Limb (tissue), 2 donors: ENCODE measurements around the gene PDX1.

Experiments used
- DNase-seq, 2 donors: peaks; one replicate each; pipeline ENCODE4 v3.0.0-alpha.2; 2016; ENCODE audit errors: extremely low spot score in 2 of 2

Gene PDX1

GRCh38 chr13:27922883-27923612 lies 3.2 kb downstream of the PDX1 start:
- no peak for DNase-seq

DNA sequence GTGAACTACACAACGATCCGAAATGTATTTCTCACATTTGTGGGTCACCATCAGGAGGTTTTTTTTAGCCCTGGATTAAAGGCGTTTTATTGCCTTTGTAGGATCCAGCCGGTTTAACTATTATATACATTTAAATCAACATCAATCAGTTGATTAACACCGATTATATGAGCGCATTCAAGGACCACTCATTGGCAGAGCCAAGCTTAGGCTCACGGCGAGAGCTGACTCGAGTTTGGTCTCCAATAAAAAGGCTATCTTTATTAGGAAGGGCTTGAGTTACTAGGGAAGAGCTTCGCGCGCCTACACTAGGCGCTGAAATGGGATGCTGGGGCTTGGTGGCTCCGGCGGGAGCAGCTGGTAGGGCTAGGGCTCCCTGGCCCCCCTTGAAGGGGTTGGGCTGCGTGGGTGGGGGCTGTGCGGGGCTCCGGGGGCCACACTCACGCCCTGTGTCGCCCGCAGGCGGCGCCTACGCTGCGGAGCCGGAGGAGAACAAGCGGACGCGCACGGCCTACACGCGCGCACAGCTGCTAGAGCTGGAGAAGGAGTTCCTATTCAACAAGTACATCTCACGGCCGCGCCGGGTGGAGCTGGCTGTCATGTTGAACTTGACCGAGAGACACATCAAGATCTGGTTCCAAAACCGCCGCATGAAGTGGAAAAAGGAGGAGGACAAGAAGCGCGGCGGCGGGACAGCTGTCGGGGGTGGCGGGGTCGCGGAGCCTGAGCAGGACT lies 4.2 kb downstream of the PDX1 start:
- DNase-seq, result peak in 1 of 2 donors; percentile 60

DNA sequence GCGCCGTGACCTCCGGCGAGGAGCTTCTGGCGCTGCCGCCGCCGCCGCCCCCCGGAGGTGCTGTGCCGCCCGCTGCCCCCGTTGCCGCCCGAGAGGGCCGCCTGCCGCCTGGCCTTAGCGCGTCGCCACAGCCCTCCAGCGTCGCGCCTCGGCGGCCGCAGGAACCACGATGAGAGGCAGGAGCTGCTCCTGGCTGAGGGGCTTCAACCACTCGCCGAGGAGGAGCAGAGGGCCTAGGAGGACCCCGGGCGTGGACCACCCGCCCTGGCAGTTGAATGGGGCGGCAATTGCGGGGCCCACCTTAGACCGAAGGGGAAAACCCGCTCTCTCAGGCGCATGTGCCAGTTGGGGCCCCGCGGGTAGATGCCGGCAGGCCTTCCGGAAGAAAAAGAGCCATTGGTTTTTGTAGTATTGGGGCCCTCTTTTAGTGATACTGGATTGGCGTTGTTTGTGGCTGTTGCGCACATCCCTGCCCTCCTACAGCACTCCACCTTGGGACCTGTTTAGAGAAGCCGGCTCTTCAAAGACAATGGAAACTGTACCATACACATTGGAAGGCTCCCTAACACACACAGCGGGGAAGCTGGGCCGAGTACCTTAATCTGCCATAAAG lies 4.8 kb downstream of the PDX1 start:
- DNase-seq, result peak in 1 of 2 donors; percentile 34

DNA sequence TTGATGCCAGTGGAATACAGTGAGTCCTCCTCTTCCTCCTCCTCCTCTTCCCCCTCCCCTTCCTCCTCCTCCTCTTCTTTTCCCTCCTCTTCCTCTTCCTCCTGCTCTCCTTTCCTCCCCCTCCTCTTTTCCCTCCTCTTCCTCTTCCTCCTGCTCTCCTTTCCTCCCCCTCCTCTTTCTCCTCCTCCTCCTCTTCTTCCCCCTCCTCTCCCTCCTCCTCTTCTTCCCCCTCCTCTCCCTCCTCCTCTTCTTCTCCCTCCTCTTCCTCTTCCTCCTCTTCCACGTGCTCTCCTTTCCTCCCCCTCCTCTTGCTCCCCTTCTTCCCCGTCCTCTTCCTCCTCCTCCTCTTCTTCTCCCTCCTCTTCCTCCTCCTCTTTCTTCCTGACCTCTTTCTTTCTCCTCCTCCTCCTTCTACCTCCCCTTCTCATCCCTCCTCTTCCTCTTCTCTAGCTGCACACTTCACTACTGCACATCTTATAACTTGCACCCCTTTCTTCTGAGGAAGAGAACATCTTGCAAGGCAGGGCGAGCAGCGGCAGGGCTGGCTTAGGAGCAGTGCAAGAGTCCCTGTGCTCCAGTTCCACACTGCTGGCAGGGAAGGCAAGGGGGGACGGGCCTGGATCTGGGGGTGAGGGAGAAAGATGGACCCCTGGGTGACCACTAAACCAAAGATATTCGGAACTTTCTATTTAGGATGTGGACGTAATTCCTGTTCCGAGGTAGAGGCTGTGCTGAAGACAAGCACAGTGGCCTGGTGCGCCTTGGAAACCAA lies 5.6 kb downstream of the PDX1 start:
- no peak for DNase-seq

- DNase-seq, result no peak
These were observed 7.0 kb downstream of the PDX1 start for GRCh38 chr13:27926644-27927434.

- no peak for DNase-seq
These were observed 7.9 kb downstream of the PDX1 start for GRCh38 chr13:27927444-27928352.

DNA sequence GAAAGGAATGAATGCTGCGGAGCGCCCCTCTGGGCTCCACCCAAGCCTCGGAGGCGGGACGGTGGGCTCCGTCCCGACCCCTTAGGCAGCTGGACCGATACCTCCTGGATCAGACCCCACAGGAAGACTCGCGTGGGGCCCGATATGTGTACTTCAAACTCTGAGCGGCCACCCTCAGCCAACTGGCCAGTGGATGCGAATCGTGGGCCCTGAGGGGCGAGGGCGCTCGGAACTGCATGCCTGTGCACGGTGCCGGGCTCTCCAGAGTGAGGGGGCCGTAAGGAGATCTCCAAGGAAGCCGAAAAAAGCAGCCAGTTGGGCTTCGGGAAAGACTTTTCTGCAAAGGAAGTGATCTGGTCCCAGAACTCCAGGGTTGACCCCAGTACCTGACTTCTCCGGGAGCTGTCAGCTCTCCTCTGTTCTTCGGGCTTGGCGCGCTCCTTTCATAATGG lies 8.6 kb downstream of the PDX1 start:
- DNase-seq, result no peak

DNA sequence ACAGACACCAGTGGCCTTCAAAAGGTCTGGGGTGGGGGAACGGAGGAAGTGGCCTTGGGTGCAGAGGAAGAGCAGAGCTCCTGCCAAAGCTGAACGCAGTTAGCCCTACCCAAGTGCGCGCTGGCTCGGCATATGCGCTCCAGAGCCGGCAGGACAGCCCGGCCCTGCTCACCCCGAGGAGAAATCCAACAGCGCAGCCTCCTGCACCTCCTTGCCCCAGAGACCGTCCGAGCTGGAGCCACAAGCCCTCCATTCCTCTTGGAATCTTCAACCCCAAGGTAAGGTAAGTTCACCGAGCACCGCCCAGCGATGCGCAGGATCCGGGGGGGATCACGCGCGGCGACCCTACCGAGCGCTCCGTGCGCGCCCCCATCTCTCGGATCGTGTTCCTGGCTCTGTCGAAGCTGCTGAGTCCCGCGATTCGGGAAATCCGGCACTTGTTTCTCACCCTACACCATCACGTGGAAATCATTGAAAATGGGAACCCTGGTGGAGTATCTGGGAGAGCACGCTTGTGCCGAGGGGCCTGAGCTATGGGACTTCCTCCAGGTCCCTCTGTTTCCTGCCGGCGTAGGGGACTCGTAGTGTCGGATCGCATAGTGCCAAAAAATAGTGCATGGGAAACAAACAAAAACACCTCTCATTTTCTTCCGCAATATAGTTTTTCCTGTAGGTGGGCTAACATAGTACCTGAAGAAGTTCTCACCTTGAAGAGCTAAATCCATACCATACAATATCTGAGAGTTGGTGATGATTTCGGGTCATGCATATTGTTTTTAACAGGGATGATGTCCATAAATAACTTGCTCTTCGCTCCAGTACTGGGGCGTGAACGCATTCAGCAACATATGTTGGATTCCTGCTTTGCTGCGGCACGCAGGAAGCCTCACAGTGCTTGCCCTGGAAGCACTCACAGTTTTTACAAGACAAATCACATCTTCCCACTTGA lies 9.3 kb downstream of the PDX1 start:
- DNase-seq, result no peak

DNA sequence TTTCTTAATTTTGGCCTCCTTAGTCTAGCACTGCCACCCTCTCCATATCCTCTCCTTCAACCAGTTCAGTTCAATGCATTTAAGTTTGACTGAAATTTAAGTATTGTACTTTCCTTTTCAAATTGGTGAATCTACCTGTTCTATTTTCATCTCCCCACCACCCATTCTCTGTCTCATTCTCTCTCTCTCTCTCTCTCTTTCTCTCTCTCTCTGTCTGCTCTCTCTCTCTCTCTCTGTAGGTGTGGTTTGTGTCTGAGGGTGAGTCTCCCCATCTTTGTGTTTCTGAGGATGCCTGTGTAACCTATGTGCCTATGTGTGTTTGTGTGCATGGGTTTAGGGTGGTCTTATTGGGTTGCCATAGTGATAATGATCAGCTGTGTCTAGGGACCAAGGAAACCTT lies 10.1 kb downstream of the PDX1 start:
- no peak for DNase-seq

DNA sequence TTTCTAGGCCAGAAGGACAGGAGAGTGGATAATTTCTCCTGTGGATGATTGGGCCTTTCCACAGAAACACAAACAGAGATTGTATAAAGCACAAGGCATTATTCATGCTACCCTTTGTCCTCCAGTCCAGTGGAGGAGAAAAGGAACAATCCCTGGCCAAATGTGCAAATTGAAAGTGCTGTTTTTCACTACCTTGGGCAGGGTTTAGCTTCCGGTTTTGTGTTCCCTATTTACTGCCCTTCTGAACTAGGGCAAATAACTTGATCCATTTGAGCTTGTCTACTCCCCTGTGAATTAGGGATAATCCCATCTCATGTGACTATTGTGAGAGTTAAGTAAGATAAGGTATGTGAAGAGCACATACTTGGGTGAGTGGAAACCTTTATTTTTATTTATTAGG lies 13.3 kb downstream of the PDX1 start:
- no peak for DNase-seq

- no peak for DNase-seq
These were observed 14.0 kb downstream of the PDX1 start for GRCh38 chr13:27933580-27934328.

GRCh38 chr13:27942972-27943371 lies 23.2 kb downstream of the PDX1 start:
- no peak for DNase-seq

DNA sequence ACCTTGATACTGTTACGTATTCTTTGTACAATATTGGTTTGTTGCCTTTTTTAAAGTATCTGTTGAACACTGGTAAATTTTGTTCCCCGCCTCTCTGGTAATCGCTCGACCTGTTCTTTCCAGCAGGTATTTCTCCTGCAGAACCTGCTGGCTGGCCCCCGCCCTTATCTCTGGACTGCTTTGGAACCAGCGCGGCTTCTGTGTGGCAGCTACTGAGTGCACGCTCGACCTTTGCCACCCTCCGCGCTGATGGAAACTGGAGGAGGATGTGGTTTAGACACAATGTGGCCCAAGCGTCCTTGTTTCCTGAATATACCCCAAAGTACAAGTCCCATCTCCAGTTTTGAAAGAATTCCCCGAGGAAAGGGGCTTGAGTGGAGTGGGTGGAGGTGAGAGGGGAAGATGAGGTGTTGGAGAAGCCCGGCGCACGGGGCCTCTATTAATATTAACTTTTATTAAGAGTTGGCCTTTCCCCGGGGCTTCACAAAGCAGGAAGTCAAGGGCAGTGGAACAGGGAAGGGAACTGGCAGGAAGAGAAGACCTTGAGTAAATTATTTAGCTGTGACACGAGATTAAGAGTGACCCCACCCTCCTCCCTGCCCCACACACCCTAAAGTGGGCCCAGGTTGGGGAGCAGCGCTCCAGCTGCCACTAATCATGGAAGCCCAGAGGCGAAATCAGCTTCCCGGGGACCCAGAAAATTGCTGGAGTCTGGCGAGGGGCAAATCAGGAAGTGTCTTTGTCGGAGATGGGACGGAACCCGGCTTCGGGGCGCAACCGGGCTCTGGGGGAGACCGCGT lies 33.3 kb downstream of the PDX1 start:
- no peak for DNase-seq

GRCh38 chr13:27953676-27954405 lies 34.0 kb downstream of the PDX1 start:
- peak; percentile 68 to 89 for DNase-seq

DNA sequence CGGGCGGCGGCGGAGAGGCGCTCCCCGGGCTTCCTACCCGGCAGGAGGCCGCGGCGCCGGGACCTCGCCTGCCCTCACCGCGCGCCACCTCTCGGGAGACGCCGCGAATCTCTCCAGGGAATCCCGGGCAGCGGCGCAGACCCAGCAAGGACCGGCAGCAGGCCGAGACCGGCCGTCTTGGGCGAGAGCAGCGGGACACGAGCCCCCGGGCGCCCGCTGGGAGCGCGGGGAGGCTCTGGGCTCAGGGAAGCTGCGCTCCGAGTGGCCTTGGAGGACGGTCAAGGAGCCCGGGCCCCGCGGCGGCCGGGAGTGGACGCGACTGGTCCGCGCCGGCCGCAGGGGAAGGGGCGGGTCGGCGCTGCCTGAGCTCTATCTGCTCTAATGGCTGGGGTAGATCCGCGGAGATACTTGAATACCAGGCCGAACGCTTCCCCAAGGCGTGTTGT lies 34.6 kb downstream of the PDX1 start:
- no peak for DNase-seq

GRCh38 chr13:27955014-27955591 lies 35.3 kb downstream of the PDX1 start:
- DNase-seq, result no peak
